HG03280 (cell line): ENCODE measurements around the gene POM121.
A peak's percentile ranks its signal among the peaks of the same experiment; 100 is the strongest.
"Not testable (repeated sequence)": the region's sequence is repeated elsewhere in the genome, so short reads cannot be mapped to it uniquely, and the experiment has no call there.

Source experiments
- ATAC-seq: cut with Tn5 transposase; IDR thresholded peaks from one replicate; pipeline ENCODE4 v1.9.1; 2021; ENCODE audit warnings: mild to moderate bottlenecking, moderate library complexity; ENCODE audit not compliant: unreplicated experiment

The POM121 gene

DNA sequence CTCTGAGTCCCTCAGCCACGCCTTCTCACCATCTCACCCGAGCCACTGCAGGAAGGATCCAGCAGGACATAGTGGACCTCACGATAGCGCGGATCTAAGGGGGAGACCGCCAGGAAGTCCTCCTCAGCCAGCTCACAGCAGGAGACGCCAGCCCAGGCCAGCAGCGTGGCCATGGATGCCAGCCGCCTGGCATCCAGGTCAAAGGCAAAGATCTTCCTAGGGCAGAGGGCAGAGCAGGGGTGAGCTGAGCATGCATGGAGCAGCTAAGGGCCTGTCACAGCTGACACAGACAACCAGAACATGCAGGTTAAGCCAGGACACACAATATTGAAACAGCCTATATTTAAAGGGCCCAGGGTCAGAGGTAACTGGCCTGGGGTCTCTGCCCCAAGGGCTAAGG lies 24.4 kb downstream of the POM121 start:
- not testable (repeated sequence) for ATAC-seq

DNA sequence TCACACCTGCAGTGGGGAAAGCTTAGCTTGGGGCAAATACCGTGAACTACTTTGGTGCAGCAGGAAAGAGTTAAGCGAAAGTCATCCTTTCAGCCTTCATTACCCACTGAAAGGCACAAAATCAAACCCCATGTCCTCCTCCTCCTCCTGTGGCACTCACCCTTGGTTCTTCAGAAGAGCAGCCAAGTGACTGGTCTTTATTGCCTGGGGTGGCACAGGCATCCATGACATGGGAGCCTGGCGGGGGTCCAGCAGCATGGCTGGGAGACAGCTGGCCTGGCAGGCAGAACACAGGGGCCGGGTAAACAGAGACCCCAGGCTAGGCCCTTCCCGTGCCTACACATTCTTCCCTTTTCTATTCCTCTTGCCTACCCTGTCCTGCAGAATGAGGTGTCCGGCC lies 24.8 kb downstream of the POM121 start:
- ATAC-seq, result not testable (repeated sequence)

DNA sequence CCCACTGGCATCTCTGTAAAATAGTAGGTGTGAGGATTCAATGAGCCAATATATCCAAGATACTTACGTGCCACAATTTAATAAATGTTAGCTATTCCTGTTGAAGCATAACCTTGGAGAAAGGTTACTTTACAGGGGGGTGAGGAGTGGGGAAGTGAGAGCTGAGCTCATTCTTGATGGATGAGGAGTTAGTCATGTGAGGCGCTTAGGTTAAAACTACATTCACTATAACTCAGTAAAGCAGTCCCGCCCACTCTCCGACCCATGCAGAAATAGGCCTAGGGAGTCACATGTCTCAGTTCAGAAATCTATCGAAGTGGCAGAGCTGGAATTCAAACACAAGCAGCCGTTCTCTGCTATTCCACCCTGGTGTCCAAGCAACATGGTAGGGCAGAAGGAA lies 25.5 kb downstream of the POM121 start:
- not testable (repeated sequence) for ATAC-seq

DNA sequence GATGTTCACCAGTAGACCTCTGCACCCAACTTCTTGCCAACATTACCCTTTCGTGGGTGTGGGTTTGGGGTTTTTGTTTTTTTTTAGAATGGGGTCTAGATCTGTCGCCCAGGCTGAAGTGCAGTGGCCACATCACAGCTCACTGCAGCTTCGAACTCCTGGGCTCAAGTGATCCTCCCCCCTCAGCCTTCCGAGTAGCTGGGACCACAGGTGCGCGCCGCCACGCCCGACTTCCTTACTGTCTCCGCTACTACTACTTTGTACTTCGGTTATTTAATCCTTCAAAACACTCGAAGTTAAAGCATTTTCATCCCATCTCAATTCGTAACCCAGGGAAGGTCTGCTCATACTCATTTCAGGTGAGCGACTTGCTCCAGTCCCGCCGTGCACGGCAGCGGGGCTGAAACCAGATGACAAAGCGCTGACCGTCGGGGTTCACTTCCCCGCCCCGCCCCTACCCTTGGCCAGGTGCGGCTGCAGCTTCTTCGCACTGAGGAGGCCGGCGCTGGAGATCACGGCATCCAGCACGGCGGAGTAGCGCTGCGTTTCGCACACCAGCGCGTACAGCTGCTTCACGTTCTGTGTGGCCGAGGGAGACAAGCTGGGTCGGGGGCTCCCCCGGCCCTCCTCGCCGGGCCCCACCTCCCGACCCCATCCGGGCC lies 29.1 kb downstream of the POM121 start:
- ATAC-seq, result peak; percentile 53

DNA sequence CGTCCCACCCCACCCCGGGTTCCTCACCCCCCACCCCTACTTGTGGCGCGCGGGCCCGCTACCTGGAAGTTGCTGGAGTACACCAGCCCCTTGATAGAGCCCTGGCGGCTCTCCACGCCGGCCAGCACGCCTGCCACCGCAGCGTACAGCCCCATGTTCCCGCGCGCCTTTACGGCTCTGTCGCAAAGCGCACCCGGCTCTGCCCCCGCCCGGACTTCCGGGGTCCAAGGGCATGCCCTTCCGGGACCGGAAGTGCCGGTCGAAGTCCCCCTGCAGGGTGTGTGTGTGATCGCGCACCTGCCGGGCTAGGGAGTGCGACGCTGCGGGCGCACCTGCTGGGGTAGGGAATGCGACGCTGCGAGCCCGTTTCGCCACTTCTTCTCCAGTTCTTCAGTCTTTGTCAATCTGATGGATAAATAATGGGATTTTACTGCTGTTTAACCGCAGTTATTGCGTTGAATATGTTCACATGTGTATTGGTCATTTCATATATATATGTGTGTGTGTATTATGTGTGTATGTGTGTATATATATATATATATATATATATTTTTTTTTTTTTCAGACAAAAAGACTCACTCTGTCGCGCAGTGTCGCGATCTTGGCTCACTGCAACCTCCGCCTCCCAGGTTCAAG lies 29.8 kb downstream of the POM121 start:
- ATAC-seq, result peak; percentile 92

DNA sequence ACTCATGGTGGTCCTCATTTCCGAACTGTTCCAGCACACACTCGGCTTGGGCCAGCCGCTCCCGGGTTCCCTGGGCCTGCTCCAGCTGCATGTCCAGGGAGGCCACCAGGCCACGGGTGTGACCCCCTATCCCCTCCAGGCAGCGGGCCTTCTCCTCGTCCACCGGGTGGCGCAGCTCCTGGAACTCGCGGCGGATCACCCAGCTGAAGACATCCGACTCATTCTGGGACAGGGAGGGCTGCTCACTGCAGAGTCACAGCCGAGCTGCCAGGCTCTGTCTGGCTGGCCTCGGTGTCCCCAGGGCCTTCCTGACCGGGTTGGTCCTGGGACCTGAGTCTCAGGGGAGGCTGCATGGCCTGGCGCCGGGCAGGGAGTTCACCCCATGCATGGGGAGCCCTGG lies 35.1 kb downstream of the POM121 start:
- ATAC-seq, result not testable (repeated sequence)

DNA sequence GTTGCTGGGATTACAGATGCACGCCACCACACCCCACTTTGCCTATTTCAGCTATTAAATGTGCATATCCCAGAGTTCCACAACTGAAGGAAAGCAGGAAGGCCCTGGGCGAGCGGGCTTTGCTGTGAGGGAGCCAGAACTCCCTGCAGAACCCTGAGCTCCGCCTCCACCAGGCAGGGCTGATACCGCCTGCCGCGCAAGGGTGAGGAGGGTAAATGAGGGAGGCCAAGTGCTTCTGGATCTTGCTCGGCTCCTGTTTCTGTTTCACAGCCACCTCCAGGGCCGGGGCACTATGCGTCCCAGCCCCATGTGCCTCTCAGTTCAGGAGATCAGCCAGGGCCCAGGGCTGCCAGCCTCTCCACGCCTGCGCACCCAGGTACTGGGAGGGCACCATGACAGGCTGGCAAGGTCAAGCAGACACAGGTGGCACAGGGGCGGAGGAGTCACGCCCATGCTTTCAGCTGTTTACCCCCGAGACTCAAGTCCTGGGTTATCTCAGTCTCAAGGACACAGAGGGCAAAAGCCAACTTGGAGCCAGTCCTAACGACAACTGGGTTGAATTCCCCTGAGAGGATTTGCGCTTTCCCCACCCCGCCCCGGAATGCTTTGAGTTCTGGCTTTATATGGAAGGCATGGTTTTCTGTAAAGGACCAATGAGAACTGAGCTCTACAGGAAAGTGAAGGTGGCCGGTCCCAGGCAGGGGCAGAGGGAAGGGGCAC lies 35.9 kb downstream of the POM121 start:
- ATAC-seq, result not testable (repeated sequence)

DNA sequence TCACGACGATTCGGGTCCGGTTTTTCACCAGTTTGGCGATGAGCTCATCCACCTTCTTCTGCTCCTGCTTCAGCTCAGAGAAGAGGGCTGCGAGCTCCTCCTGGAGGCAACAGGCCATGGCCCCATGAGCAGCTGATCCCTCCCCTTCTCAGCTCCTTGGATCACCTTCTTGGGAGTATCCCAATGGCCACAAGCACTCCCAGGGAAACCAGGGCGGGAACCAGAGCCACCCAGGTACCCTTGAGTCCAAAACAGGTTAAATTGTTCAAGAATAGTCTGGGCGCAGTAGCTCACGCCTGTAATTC lies 36.4 kb downstream of the POM121 start:
- ATAC-seq, result not testable (repeated sequence)

DNA sequence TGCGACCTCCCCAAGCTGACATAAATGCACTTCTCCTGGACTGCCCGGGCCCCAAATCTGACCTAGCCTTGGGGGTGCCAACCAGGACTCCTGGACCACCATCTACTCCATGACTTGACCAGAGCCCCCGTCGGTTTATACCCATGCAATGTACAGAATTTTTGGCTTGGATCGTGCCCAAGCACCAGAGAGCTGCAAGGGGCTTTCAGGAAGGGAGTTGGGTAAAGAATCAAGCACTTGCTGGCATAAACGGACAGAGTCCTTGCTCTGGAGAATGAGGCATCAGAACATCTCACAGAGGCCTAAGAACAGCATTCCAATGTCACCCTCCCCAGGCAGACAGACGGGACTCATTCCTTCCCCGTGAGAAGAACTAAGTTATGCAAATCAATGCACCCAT lies 38.2 kb downstream of the POM121 start:
- not testable (repeated sequence) for ATAC-seq

DNA sequence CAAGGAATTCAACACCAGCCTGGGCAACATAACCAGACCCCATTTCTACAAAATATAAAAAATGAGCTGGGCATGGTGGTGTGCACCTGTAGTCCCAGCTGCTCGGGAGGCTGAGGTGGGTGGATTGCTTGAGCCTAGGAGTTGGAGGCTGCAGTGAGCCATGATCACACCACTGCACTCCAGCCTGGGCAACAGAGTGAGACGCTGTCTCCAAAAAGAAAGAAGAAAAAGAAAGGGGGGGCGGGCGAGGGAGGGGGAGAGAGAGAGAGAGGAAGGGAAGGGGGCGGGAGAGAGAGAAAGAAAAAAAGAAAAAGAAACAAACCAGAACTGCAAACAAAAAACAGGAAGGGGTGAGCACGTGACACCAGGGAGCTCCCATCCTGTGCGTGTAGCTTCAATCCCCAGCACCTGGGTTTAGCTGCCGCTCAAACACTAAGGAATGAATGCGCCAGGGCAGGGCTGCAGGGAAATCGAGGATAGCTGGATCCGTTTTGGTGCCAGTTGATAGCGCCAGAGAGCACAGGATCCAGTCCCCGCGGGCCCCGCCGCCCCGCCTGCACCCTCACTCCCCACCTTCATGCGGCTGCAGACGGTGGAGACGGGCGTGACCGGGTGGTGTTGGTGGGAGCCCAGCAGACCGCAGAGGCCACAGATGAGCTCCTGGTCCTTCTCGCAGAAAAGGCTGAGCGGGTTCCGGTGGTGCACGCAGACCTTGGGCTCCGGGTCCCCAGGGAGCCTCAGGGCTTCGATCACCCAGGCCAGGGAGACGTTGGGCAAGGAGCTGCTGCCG lies 40.5 kb downstream of the POM121 start:
- ATAC-seq, result peak; percentile 45

DNA sequence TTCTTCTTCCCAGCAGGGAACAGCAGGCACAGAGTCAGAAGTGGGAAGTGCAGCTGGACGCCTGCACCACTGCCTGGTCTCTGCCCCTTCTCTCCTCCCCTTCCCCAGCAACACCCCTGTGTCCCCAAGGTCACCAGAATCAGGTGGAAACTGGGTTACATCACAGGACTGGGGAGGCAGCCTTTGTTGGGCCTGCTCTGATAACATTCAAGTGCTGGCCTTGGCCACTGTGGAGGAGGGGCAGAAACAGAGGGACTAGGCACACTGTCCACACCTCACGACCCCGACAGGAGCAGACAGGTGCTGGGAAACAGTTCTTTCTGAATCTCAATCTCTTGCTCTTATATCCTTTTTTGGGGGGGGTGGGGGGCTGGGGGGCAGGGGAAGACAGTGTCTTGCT lies 42.0 kb downstream of the POM121 start:
- ATAC-seq, result not testable (repeated sequence)

DNA sequence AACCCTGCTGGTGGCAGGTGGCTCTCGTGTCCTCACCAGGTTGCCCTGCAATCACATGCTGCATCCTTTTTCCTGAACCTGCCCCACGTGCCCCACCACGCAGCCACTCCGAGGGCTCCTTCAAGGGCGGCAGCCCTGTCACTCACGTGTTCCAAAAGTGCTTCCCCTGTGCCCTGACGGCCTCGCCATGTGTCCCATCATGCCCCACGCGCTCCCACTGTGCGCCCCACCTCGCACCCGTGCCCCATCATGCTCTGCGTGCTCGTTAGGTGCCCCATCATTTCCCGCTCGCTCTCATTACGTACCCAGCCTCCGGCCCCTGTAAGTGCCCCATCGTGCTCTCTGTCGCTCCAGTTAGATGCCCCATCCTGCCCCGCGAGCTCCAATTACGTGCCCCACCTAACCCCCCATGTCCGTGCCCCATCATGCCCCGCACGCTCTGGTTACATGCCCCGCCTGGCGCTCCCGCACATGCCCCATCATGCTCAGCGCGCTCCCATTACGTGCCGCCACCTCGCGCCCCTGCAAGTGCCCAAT lies 44.2 kb downstream of the POM121 start, which contains the start of gene TRIM74:
Gene TRIM74, minus strand, starts transcription at position 487 of the 537 bp plus-strand sequence. CDS start 3,309 bp downstream, outside the sequence.
- ATAC-seq, result not testable (repeated sequence)

DNA sequence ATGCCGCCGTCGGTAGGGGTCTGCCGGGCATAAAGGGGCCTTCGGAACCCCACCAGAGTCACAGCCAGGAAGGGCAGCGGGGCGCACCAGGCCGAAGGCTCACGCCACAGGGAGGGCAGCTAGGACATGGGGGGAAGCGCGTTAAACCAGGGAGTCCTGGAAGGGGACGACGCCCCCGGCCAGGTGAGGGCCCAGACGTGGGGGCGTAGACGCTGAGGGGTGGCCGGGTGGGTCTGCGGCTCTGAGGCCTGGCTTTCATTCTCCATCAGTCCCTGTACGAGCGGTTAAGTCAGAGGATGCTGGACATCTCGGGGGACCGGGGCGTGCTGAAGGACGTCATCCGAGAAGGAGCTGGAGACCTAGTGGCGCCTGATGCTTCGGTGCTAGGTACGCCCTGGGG lies 44.8 kb downstream of the POM121 start:
- ATAC-seq, result not testable (repeated sequence)

DNA sequence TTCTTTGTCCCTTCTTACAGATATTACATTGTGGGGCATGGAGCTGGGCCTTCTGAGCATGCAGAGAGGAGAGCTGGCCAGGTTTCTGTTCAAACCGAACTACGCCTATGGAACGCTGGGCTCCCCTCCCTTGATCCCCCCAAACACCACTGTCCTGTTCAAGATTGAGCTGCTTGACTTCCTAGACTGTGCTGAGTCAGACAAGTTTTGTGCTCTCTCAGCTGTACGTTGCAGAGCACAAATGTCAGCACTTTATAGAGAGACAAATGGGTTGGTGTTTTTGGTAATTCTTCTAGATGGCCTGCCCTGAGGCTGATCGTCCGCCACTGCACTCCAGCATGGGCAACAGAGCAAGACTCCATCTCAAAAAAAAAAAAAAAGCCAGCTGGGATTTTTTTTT lies 46.6 kb downstream of the POM121 start:
- ATAC-seq, result not testable (repeated sequence)

DNA sequence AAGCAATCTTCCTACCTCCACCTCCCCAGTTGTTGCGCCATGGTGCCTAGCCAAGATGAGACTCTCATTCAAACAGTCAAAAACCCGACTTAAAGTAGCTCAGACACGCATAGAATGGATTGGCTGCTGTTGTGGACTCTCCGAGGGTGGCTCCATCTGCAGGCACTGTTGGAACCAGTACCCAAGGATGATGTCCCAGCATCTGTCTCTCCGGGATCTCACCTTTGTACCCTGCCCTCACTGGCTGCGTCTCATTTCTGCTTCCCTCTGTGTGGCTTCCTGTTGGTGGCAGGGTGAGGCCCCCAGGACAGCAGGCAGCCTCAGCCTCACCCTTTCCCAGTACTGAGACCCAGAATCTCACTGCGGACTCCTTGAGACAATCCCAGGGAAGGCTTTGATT lies 49.9 kb downstream of the POM121 start:
- not testable (repeated sequence) for ATAC-seq

DNA sequence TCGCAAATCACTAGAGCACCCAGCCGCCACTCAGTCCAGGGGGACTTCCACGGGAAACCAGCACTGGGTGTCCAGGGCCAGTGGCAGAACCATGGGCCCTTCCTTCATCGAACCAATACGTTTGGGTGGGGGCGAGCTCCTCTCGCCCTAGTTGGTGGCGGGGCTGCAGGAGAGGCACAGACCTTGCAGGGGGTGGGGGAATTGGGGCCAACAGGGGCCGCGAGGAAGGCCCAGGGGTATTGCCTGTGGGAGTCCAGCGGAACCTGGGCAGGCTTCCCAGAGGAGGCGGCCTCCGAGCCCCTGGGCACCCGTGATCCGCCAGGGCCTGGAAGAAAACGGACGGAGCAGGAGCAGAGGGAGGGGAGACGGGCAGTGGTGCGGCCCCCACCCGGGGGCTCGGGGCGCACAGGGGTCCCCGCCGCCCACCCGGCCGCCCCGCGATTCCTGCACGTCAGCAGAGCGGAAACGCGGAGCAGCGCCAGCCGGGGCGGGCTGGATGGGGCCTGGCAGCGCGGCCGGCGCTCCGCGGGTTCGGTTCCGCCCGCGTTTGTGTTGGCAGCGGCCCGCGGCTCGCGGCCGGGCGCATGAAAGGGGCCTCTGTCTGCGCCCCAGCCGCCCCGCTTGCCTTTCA lies 50.9 kb downstream of the POM121 start:
- not testable (repeated sequence) for ATAC-seq

DNA sequence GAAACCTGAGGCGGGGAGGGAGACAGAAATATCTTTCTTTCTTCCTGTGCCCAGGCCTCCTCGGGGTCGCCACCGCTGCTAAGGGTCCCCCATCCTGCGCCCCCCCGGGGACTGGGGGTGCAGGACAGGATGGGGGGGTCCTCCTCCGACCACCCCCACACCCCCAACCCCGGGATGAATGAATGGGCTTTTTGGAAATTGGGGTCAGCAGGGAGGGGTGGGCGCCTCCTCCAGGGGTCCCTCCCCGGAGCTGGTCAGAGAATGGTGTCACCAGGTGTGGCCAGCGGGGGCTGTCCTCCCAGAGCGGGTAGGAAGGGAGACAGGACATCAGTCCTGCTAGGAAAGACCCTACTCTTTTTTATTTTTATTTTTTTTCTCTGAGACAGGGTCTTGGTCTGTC lies 51.5 kb downstream of the POM121 start:
- not testable (repeated sequence) for ATAC-seq

DNA sequence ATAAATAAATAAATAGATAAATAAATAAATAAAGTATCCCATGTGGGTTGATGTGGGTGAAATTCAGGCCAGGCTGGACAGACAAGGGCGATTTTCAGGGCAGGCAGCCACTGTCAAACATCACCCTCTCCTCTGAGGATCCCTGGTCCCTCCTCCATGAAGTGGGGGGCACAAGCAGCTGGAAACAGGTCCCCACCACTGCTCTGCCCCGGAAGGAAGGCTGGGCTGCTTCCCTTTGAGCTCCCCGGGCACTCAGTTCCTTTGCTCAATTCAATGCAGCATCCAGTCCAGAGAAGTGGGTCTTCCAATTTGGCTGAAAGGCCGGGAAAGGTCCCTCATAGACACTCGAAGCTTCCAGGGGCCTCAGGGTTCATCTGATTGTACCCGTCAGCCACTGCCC lies 55.5 kb downstream of the POM121 start:
- ATAC-seq, result not testable (repeated sequence)

DNA sequence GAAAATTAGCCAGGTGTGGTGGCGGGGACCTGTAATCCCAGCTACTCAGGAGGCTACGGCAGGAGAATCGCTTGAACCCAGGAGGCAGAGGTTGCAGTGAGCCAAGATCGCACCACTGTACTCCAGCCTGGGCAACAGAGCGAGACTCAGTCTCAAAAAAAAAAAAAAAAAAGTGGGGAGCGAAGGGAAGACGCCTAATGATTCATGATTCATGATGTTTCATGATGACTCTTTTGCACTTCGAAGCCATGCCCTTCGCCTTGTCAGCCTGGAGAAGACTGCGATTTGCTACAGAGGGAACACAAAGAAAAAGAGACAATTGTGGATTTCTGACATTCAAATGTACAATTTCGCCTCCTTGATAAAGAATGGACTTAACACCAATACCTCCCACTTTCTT lies 57.2 kb downstream of the POM121 start:
- not testable (repeated sequence) for ATAC-seq

DNA sequence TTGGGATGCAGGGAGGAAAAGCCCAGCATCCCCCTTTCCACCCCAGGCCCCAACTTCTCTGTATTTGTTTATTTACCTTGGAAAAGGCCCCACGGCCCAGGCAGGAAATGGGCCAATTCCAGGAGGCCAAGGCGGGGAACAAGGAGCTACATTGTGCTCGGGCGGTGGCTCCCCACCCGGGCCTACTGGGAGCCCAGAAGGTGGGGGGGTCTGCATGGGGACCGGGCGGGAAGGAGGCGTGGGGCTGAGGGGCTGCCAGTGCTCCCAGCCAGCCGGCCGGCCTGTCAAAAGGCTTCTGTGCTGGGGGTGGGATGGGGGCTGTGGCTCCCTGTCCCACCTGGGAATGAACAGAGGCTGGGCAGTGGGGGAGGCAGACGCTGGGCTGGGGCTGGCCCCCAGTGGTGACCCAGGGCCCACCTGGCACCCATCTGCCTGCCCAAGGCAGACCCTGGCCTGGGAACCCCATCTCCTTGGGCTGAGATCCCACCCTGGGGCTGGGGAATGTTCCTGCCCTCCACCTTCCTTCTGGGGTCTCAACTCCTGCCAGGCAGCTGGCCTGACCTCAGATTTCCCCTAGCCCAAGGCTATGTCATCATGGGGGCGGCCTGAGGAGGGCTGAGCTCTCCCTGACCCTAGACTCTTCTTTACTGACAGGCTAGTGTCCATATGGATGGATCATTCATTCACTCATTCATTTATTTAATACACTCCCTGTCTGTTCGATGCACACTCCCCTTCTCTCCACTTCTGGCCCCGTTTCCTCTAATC lies 65.4 kb downstream of the POM121 start:
- not testable (repeated sequence) for ATAC-seq
